ENCODE measurements around the gene LRP1B. TPM values are rescaled to one million over a fixed set of nuclear protein-coding genes. Genes with fewer than 3 reads are reported as not detected.

Gene LRP1B
- total RNA-seq, 2 donors from 2014 or later = 0.79 to 1.8 TPM

DNA sequence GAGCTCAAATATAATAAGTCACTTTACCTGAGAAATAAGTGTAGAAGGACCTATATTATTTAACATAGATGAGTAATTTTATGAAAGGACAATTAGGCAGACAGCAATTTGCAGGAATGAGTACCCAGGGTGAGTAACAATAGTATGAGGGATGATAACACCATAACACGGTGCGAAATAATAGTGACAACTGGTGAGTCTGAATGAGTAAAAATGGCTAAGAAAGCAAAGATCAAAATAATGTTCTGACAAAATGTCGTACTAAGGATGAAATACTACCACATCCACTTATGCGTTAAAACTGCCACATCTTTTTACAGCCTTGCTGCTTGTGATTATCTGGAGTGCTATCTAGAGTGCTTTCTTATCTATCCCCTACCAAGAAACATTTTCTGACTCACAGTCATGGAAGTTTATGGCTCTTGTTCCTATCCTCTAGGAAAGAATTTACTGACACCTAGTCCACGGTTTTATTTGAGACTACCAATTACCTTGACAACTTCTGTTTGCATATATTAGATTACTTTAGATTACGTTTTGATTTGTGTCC is 929.7 kb downstream of the LRP1B start:
- no peak overlapping the region for H3K4me3 ChIP-seq (ENCODE audit: low read length)
- 86 to 100% methylated on average over 2 to 5 of the region's 6 CpGs for WGBS, 2 experiments (ENCODE audit: insufficient coverage in 1 of 2, insufficient read length in 1 of 2)
- H3K4me1 ChIP-seq (ENCODE audit: control insufficient read depth, insufficient read depth, low read length) = no peaks in the 10 kb centered on the region
- H3K27ac ChIP-seq (ENCODE audit: low read depth, low read length) = no peak overlapping the region
- no peaks in the 10 kb centered on the region for H3K9me3 Mint-ChIP-seq
- TF ChIP-seq, protein P1, sequence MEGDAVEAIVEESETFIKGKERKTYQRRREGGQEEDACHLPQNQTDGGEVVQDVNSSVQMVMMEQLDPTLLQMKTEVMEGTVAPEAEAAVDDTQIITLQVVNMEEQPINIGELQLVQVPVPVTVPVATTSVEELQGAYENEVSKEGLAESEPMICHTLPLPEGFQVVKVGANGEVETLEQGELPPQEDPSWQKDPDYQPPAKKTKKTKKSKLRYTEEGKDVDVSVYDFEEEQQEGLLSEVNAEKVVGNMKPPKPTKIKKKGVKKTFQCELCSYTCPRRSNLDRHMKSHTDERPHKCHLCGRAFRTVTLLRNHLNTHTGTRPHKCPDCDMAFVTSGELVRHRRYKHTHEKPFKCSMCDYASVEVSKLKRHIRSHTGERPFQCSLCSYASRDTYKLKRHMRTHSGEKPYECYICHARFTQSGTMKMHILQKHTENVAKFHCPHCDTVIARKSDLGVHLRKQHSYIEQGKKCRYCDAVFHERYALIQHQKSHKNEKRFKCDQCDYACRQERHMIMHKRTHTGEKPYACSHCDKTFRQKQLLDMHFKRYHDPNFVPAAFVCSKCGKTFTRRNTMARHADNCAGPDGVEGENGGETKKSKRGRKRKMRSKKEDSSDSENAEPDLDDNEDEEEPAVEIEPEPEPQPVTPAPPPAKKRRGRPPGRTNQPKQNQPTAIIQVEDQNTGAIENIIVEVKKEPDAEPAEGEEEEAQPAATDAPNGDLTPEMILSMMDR (conservative IDR thresholded peaks at IDR 0.05) = no peak
- H3K4me1 Mint-ChIP-seq = no peaks in the 10 kb centered on the region
- H3K36me3 Mint-ChIP-seq (ENCODE audit: low read depth) = no peaks in the 10 kb centered on the region
- no peak overlapping the region for H3K4me3 Mint-ChIP-seq
- H3K27me3 Mint-ChIP-seq (ENCODE audit: insufficient read depth) = no peaks in the 10 kb centered on the region
- H3K9ac ChIP-seq (ENCODE audit: extremely low read depth, low read length, poor library complexity, severe bottlenecking) = no peak overlapping the region
- H3K27me3 ChIP-seq (ENCODE audit: control insufficient read depth, insufficient read depth, low read length, poor library complexity, severe bottlenecking) = no peaks in the 10 kb centered on the region
- H3K9me3 ChIP-seq (ENCODE audit: control insufficient read depth, low read length) = no peaks in the 10 kb centered on the region
- H3K27ac Mint-ChIP-seq = no peak overlapping the region
- no peaks in the 10 kb centered on the region for H3K36me3 ChIP-seq (ENCODE audit: control insufficient read depth, insufficient read depth, low read length)
- no peak for DNase-seq

DNA sequence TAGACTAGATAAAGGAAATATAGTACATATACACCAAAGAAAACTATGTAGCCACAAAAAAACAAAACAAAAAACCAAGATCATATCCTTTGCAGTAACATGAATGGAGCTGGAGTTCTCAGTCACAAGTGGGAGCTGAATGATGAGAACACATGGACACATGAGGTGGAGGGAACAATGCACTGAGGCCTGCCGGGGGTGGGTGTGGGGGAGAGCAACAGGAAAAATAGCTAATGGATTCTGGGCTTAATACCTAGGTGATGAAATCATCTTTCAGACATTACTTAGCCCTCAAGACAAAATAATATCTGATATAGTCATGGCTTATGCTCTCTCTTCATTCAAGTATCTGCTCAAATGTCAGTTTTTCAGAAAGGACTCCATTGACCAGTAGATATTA is 930.6 kb downstream of the LRP1B start:
- WGBS, 2 experiments (ENCODE audit: insufficient coverage in 1 of 2, insufficient read length in 1 of 2) = 82% methylated on average over 1 of the region's 1 CpG; no CpG with 5 or more reads in 1 of the 2 experiments
- Mint-ChIP-seq H3K27ac (no peak overlapping the region), H3K36me3 (ENCODE audit: low read depth) (no peaks in the 10 kb centered on the region), H3K4me1 (no peaks in the 10 kb centered on the region), H3K4me3 (no peak overlapping the region), H3K9me3 (no peaks in the 10 kb centered on the region), H3K27me3 (ENCODE audit: insufficient read depth) (no peaks in the 10 kb centered on the region)
- no peak overlapping the region for H3K9ac ChIP-seq (ENCODE audit: extremely low read depth, low read length, poor library complexity, severe bottlenecking)
- H3K27ac ChIP-seq (ENCODE audit: low read depth, low read length) = no peak overlapping the region
- DNase-seq = no peak
- TF ChIP-seq, protein P1 (conservative IDR thresholded peaks at IDR 0.05) = no peak
- no peaks in the 10 kb centered on the region for H3K4me1 ChIP-seq (ENCODE audit: control insufficient read depth, insufficient read depth, low read length)
- H3K4me3 ChIP-seq (ENCODE audit: low read length) = no peak overlapping the region
- no peaks in the 10 kb centered on the region for H3K36me3 ChIP-seq (ENCODE audit: control insufficient read depth, insufficient read depth, low read length)
- H3K9me3 ChIP-seq (ENCODE audit: control insufficient read depth, low read length) = no peaks in the 10 kb centered on the region
- H3K27me3 ChIP-seq (ENCODE audit: control insufficient read depth, insufficient read depth, low read length, poor library complexity, severe bottlenecking) = no peaks in the 10 kb centered on the region

DNA sequence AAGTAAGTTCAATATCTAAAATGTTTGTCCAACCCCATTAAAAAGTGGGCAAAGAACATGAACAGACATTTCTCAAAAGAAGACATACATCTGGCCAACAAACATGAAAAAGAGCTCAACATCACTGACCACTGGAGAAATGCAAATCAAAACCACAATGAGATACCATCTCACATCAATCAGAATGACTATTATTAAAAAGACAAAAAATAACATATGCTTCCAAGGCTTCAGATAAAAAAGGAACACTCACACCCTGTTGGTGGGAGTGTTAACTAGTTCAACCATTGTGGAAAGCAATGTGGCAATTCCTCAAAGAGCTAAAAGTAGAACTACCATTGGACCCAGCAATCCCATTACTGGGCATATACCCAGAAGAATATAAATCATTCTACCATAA is 931.1 kb downstream of the LRP1B start:
- no peak for DNase-seq
- Histone ChIP-seq H3K27me3 (ENCODE audit: control insufficient read depth, insufficient read depth, low read length, poor library complexity, severe bottlenecking) (no peaks in the 10 kb centered on the region), H3K9ac (ENCODE audit: extremely low read depth, low read length, poor library complexity, severe bottlenecking) (no peak overlapping the region), H3K4me1 (ENCODE audit: control insufficient read depth, insufficient read depth, low read length) (no peaks in the 10 kb centered on the region), H3K4me3 (ENCODE audit: low read length) (no peak overlapping the region), H3K36me3 (ENCODE audit: control insufficient read depth, insufficient read depth, low read length) (no peaks in the 10 kb centered on the region), H3K27ac (ENCODE audit: low read depth, low read length) (no peak overlapping the region), H3K9me3 (ENCODE audit: control insufficient read depth, low read length) (no peaks in the 10 kb centered on the region)
- Mint-ChIP-seq H3K4me3 (no peak overlapping the region), H3K27me3 (ENCODE audit: insufficient read depth) (no peaks in the 10 kb centered on the region), H3K36me3 (ENCODE audit: low read depth) (no peaks in the 10 kb centered on the region), H3K9me3 (no peaks in the 10 kb centered on the region), H3K4me1 (no peaks in the 10 kb centered on the region), H3K27ac (no peak overlapping the region)
- TF ChIP-seq, protein P1 (conservative IDR thresholded peaks at IDR 0.05) = no peak
